ENCODE data around the gene FRMPD4. TPM values are rescaled to one million over a fixed set of nuclear protein-coding genes. Genes with fewer than 3 reads are reported as not detected.

FRMPD4 gene
- total and polyA plus RNA-seq, 8 donors: 0.45 to 0.86 (median 0.68) TPM; not detected in 2

DNA sequence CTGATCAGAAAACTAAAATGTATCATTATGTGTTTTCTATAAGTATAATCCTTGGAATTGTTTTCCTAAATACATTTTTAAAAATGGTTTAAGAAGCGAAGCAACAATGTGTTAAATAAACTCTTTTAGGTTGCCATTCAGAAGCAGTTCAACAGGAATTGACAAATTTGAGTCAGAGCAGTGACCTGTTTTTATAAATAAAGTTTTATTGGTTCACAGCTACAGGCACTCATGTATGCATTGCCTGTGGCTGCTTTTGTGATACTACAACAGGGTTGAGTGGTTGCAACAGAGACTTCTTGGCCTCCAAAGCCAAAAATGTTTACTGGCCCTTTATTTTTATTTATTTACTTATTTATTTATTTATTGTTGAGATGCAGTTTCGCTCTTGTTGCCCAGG, 99.5 kb downstream of the FRMPD4 start:
- TF ChIP-seq, protein P1, sequence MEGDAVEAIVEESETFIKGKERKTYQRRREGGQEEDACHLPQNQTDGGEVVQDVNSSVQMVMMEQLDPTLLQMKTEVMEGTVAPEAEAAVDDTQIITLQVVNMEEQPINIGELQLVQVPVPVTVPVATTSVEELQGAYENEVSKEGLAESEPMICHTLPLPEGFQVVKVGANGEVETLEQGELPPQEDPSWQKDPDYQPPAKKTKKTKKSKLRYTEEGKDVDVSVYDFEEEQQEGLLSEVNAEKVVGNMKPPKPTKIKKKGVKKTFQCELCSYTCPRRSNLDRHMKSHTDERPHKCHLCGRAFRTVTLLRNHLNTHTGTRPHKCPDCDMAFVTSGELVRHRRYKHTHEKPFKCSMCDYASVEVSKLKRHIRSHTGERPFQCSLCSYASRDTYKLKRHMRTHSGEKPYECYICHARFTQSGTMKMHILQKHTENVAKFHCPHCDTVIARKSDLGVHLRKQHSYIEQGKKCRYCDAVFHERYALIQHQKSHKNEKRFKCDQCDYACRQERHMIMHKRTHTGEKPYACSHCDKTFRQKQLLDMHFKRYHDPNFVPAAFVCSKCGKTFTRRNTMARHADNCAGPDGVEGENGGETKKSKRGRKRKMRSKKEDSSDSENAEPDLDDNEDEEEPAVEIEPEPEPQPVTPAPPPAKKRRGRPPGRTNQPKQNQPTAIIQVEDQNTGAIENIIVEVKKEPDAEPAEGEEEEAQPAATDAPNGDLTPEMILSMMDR (IDR thresholded peaks at IDR 0.05): no peak
- Histone ChIP-seq H3K36me3 (no peaks in the 10 kb centered on the region), H3K27ac (no peak overlapping the region), H3K27me3 (no peaks in the 10 kb centered on the region), H3K4me1 (no peaks in the 10 kb centered on the region), H3K4me3 (no peak overlapping the region), H3K9me3 (no peaks in the 10 kb centered on the region)
- DNase-seq (no peak), ATAC-seq (no peak)
- intact Hi-C loops (cut with DNase I): no loop called here

DNA sequence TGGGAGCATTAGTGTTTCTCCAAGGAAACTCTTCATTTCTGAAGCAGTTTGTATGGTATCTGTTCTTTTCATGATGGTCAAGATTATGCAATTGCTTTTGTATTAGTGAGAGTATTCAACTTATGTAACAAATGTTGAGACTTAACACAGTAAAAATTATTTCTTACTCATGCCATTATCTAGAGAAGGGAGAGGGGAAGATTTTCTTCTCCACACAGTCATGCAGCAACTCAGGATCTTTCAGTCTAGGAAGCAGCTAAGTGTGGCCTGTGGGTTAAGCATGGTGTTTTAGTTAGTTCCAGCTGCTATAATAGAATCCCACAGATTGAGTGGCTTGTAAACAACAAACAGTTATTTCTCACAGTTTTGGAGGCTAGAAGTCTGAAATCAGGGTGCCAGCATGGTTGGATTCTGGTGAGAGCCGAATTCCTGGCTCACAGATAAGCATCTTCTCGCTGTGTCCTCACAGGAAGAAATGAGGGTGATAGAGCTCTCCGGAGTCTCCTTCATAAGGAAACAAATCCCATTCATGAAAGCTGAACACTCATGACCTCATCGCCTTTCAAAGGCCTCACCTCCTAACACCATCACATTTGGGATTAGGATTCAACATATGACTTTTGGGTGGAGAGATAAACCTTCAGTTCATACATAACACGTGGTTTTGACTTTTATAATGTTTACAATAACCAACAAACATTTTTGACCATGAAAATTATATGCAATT, 101.2 kb downstream of the FRMPD4 start:
- TF ChIP-seq, protein P1 (IDR thresholded peaks at IDR 0.05): no peak
- H3K36me3 ChIP-seq: no peaks in the 10 kb centered on the region
- DNase-seq (no peak), ATAC-seq (no peak)
- H3K27me3 ChIP-seq: no peaks in the 10 kb centered on the region
- no peak overlapping the region for H3K4me3 ChIP-seq
- no peaks in the 10 kb centered on the region for H3K9me3 ChIP-seq
- intact Hi-C loops (cut with DNase I): no loop called here
- H3K4me1 ChIP-seq: no peaks in the 10 kb centered on the region
- H3K27ac ChIP-seq: no peak overlapping the region

DNA sequence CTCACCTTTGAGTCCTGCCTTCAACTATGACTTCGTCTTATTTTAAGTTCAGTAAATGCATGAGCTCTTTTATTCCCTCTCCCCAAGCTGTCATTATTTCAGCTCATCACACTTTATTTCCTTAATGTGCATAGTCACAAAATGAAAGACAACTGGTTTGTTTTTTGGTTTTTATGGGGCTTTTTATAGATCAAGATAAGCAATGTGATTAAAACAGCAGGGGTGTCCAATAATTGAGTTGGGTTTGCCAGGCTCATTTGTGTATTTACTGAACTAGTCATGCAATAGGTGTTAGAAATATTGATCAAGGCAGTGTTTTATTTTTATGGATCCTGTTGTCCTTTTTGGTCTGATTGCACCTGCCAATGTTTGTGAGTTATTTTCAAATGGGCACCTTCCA, 102.2 kb downstream of the FRMPD4 start:
- intact Hi-C loops (cut with DNase I): no loop called here
- H3K27ac ChIP-seq: no peak overlapping the region
- H3K9me3 ChIP-seq: no peaks in the 10 kb centered on the region
- H3K36me3 ChIP-seq: no peaks in the 10 kb centered on the region
- no peak overlapping the region for H3K4me3 ChIP-seq
- no peak for DNase-seq
- TF ChIP-seq, protein P1 (IDR thresholded peaks at IDR 0.05): no peak
- H3K27me3 ChIP-seq: no peaks in the 10 kb centered on the region
- H3K4me1 ChIP-seq: no peaks in the 10 kb centered on the region
- no peak for ATAC-seq

DNA sequence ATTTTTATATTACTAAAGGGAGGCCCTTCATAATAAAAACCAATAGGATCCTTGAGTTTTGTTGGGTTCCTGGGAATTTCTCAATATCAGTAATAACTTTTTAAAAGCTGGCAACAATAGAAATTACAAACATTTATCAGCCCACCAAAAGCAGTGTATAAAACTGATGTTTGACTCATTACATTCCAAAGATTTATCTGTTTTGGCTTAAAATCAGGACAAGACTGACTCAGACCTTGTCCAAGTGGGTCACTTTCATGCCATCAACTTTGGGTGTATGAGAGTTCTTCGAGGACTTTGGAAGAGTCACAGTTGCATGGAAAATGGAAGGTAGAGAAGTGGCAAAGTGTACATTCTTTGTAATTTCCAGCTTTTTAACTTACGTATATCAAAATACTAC, 102.8 kb downstream of the FRMPD4 start:
- ATAC-seq (no peak), DNase-seq (no peak)
- TF ChIP-seq, protein P1 (IDR thresholded peaks at IDR 0.05): no peak
- intact Hi-C loops (cut with DNase I): no loop called here
- Histone ChIP-seq H3K9me3 (no peaks in the 10 kb centered on the region), H3K27me3 (no peaks in the 10 kb centered on the region), H3K36me3 (no peaks in the 10 kb centered on the region), H3K4me1 (no peaks in the 10 kb centered on the region), H3K27ac (no peak overlapping the region), H3K4me3 (no peak overlapping the region)

DNA sequence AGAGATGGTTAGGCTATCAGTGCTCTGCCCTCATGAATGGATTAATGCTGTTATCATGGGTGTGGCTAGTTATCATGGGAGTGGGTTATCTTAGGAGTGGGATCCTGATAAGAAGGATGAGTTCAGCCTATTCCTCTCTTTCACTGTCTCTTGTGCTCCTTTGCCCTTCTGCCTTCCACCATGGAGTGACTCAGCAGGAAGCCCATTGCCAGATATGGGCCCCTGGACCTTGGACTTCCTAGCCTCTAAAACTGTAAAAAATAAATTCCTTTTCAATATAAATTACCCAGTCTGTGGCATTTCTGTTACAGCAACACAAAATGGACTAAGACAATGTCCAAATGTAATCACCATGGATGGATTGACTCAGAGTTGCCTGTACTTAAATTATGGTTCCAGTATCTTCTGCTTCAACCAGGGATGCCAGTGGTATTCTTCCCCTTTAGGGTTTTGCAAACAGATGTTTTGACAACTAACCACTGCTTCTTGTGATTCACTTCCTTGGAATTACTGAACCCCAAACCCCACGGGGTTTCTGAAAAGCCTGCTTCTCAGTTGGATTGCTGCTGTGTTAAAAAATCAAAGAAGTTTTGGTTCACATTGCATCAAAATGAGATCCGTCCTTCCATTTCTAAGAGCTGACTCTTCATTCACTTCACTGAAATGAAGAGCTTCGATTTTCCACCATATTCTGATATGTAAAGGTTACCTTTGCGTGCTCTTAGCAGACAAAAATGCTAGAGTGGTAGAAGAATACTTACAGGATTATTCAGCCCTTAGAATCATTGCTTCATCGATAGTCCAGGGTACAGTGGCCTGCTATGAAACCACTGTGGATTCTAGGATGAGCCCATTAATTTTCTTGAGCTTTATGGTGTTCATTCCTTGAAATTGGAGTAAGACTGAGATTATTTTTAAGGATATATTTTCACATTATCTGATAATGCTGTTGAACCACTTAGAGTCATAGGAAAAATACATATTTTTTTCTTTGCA, 107.7 kb downstream of the FRMPD4 start:
- DNase-seq (no peak), ATAC-seq (no peak)
- Histone ChIP-seq H3K9me3 (no peaks in the 10 kb centered on the region), H3K4me1 (no peaks in the 10 kb centered on the region), H3K36me3 (no peaks in the 10 kb centered on the region), H3K4me3 (no peak overlapping the region), H3K27ac (no peak overlapping the region), H3K27me3 (no peaks in the 10 kb centered on the region)
- TF ChIP-seq, protein P1 (IDR thresholded peaks at IDR 0.05): no peak
- intact Hi-C loops (cut with DNase I): no loop called here
